Measurements from ENCODE around the gene TMEM106A. TPM values are rescaled to one million over a fixed set of nuclear protein-coding genes. Genes with fewer than 3 reads are reported as not detected.
"Not testable (repeated sequence)": the region's sequence is repeated elsewhere in the genome, so short reads cannot be mapped to it uniquely, and the experiment has no call there.

The TMEM106A gene
- total and polyA plus RNA-seq, 2 donors (not counting 1 experiment from before 2014, with no cell fraction given): 1.5 to 9.3 TPM

DNA sequence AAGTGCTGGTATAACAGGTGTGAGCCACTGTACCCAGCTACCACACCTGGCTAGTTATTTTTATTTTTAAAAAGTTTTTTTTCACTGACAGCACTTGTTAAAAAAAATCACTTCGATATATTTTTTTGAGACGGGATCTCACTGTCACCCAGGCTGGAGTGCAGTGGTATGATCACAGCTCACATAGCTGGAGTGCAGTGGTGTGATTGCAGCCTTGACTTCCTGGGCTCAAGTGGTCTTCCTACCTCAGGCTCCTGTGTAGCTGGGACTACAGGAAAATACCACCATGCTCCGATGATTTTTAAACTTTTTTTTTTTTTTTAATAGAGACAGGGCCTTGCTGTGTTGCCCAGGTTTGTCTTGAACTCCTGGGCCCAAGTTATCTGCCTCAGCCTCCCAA, 27.8 kb upstream of the TMEM106A start:
- no peaks in the 10 kb centered on the region for H4K20me1 ChIP-seq (ENCODE audit: control insufficient read depth, extremely low read depth, insufficient read depth, low read length)
- no peak for TF ChIP-seq EZH2 (IDR thresholded peaks at IDR 0.05; ENCODE audit: low read length, missing control alignments)
- TF ChIP-seq, protein P1, sequence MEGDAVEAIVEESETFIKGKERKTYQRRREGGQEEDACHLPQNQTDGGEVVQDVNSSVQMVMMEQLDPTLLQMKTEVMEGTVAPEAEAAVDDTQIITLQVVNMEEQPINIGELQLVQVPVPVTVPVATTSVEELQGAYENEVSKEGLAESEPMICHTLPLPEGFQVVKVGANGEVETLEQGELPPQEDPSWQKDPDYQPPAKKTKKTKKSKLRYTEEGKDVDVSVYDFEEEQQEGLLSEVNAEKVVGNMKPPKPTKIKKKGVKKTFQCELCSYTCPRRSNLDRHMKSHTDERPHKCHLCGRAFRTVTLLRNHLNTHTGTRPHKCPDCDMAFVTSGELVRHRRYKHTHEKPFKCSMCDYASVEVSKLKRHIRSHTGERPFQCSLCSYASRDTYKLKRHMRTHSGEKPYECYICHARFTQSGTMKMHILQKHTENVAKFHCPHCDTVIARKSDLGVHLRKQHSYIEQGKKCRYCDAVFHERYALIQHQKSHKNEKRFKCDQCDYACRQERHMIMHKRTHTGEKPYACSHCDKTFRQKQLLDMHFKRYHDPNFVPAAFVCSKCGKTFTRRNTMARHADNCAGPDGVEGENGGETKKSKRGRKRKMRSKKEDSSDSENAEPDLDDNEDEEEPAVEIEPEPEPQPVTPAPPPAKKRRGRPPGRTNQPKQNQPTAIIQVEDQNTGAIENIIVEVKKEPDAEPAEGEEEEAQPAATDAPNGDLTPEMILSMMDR (conservative IDR thresholded peaks at IDR 0.05 in 1 of 2, IDR thresholded peaks at IDR 0.05 in 1 of 2; ENCODE audit: low read depth in 1 of 2, low read length in 2 of 2): no peak
- no peak overlapping the region for H3K9ac ChIP-seq (ENCODE audit: insufficient read depth, low read length)
- no peak for DNase-seq (ENCODE audit: low read depth in 2 of 2)
- H3K4me3 ChIP-seq (replicated peaks in 1 of 4; ENCODE audit: control extremely low read depth in 1 of 4, insufficient read depth in 1 of 4, low read depth in 3 of 4, low read length in 4 of 4): no peak overlapping the region
- no peaks in the 10 kb centered on the region for H3K9me3 ChIP-seq (ENCODE audit: control insufficient read depth, insufficient read depth, low read depth, low read length)
- H3K4me2 ChIP-seq (ENCODE audit: extremely low read depth, insufficient read depth, low read length): no peak overlapping the region
- no peaks in the 10 kb centered on the region for H3K79me2 ChIP-seq (ENCODE audit: control insufficient read depth, insufficient read depth, low read length)
- H3K27ac ChIP-seq (ENCODE audit: insufficient read depth, low read length): no peak overlapping the region
- no peak overlapping the region for H2AFZ ChIP-seq (ENCODE audit: low read length)
- H3K36me3 ChIP-seq (ENCODE audit: control insufficient read depth, insufficient read depth, low read length): peaks cover 5% of the 10 kb centered on the region
- no peaks in the 10 kb centered on the region for H3K27me3 ChIP-seq (ENCODE audit: control insufficient read depth, insufficient read depth, low read length)
- no peaks in the 10 kb centered on the region for H3K4me1 ChIP-seq (ENCODE audit: control insufficient read depth, extremely low read depth, insufficient read depth, low read length)

GRCh38 chr17:43186656-43187055, 25.0 kb upstream of the TMEM106A start:
- not testable (repeated sequence) for H4K20me1 ChIP-seq (ENCODE audit: control insufficient read depth, extremely low read depth, insufficient read depth, low read length); H3K9me3 ChIP-seq (ENCODE audit: control insufficient read depth, insufficient read depth, low read depth, low read length); DNase-seq (ENCODE audit: low read depth in 2 of 2); H3K79me2 ChIP-seq (ENCODE audit: control insufficient read depth, insufficient read depth, low read length); H2AFZ ChIP-seq (ENCODE audit: low read length); H3K27ac ChIP-seq (ENCODE audit: insufficient read depth, low read length); H3K4me1 ChIP-seq (ENCODE audit: control insufficient read depth, extremely low read depth, insufficient read depth, low read length); H3K27me3 ChIP-seq (ENCODE audit: control insufficient read depth, insufficient read depth, low read length); H3K9ac ChIP-seq (ENCODE audit: insufficient read depth, low read length); H3K4me3 ChIP-seq (replicated peaks in 1 of 4; ENCODE audit: control extremely low read depth in 1 of 4, insufficient read depth in 1 of 4, low read depth in 3 of 4, low read length in 4 of 4); H3K4me2 ChIP-seq (ENCODE audit: extremely low read depth, insufficient read depth, low read length)
- H3K36me3 ChIP-seq (ENCODE audit: control insufficient read depth, insufficient read depth, low read length): peaks cover 14% of the 10 kb centered on the region

DNA sequence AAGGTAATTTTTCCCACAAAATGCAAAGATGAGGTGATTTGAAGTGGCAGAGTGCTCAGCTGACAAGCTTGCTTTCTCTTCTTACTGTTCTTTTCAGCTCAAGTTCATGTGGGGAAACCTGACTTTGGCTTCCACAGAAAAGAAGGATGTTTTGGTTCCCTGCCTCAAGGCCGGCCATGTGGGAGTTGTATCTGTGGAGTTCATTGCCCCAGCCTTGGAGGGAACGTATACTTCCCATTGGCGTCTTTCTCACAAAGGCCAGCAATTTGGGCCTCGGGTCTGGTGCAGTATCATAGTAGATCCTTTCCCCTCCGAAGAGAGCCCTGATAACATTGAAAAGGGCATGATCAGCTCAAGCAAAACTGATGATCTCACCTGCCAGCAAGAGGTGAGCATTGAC, 18.4 kb upstream of the TMEM106A start:
- Histone ChIP-seq H3K9me3 (ENCODE audit: control insufficient read depth, insufficient read depth, low read depth, low read length) (no peaks in the 10 kb centered on the region), H3K4me3 (replicated peaks in 1 of 4; ENCODE audit: control extremely low read depth in 1 of 4, insufficient read depth in 1 of 4, low read depth in 3 of 4, low read length in 4 of 4) (no peak overlapping the region), H3K36me3 (ENCODE audit: control insufficient read depth, insufficient read depth, low read length) (peaks cover 22% of the 10 kb centered on the region), H3K27ac (ENCODE audit: insufficient read depth, low read length) (no peak overlapping the region), H3K79me2 (ENCODE audit: control insufficient read depth, insufficient read depth, low read length) (no peaks in the 10 kb centered on the region), H3K27me3 (ENCODE audit: control insufficient read depth, insufficient read depth, low read length) (no peaks in the 10 kb centered on the region), H3K4me1 (ENCODE audit: control insufficient read depth, extremely low read depth, insufficient read depth, low read length) (no peaks in the 10 kb centered on the region), H4K20me1 (ENCODE audit: control insufficient read depth, extremely low read depth, insufficient read depth, low read length) (no peaks in the 10 kb centered on the region), H3K9ac (ENCODE audit: insufficient read depth, low read length) (no peak overlapping the region), H3K4me2 (ENCODE audit: extremely low read depth, insufficient read depth, low read length) (no peak overlapping the region), H2AFZ (ENCODE audit: low read length) (no peak overlapping the region)
- DNase-seq (ENCODE audit: low read depth in 2 of 2): no peak
- TF ChIP-seq, protein P1 (conservative IDR thresholded peaks at IDR 0.05 in 1 of 2, IDR thresholded peaks at IDR 0.05 in 1 of 2; ENCODE audit: low read depth in 1 of 2, low read length in 2 of 2): no peak
- TF ChIP-seq EZH2 (IDR thresholded peaks at IDR 0.05; ENCODE audit: low read length, missing control alignments): no peak

Data from fibroblast of lung (primary cell).